ENCODE data around the gene FURIN.

DNA sequence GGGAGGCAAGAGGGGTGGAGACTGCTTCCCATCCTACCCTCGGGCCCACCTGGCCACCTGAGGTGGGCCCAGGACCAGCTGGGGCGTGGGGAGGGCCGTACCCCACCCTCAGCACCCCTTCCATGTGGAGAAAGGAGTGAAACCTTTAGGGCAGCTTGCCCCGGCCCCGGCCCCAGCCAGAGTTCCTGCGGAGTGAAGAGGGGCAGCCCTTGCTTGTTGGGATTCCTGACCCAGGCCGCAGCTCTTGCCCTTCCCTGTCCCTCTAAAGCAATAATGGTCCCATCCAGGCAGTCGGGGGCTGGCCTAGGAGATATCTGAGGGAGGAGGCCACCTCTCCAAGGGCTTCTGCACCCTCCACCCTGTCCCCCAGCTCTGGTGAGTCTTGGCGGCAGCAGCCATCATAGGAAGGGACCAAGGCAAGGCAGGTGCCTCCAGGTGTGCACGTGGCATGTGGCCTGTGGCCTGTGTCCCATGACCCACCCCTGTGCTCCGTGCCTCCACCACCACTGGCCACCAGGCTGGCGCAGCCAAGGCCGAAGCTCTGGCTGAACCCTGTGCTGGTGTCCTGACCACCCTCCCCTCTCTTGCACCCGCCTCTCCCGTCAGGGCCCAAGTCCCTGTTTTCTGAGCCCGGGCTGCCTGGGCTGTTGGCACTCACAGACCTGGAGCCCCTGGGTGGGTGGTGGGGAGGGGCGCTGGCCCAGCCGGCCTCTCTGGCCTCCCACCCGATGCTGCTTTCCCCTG lies 13.8 kb downstream of the FURIN start:
- no peak for TF ChIP-seq ZFP36 (IDR thresholded peaks at IDR 0.05; ENCODE audit: borderline replicate concordance, partially characterized antibody)
- no peak for TF ChIP-seq KDM1A (IDR thresholded peaks at IDR 0.05; ENCODE audit: low read depth)
- no peak for TF ChIP-seq POLR2A (IDR thresholded peaks at IDR 0.05; ENCODE audit: low read length)
- TF ChIP-seq, protein P1, sequence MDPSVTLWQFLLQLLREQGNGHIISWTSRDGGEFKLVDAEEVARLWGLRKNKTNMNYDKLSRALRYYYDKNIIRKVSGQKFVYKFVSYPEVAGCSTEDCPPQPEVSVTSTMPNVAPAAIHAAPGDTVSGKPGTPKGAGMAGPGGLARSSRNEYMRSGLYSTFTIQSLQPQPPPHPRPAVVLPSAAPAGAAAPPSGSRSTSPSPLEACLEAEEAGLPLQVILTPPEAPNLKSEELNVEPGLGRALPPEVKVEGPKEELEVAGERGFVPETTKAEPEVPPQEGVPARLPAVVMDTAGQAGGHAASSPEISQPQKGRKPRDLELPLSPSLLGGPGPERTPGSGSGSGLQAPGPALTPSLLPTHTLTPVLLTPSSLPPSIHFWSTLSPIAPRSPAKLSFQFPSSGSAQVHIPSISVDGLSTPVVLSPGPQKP (IDR thresholded peaks at IDR 0.05; ENCODE audit: low read depth, low read length) = no peak
- TF ChIP-seq RFX5 (IDR thresholded peaks at IDR 0.05) = no peak
- TF ChIP-seq, protein P2, sequence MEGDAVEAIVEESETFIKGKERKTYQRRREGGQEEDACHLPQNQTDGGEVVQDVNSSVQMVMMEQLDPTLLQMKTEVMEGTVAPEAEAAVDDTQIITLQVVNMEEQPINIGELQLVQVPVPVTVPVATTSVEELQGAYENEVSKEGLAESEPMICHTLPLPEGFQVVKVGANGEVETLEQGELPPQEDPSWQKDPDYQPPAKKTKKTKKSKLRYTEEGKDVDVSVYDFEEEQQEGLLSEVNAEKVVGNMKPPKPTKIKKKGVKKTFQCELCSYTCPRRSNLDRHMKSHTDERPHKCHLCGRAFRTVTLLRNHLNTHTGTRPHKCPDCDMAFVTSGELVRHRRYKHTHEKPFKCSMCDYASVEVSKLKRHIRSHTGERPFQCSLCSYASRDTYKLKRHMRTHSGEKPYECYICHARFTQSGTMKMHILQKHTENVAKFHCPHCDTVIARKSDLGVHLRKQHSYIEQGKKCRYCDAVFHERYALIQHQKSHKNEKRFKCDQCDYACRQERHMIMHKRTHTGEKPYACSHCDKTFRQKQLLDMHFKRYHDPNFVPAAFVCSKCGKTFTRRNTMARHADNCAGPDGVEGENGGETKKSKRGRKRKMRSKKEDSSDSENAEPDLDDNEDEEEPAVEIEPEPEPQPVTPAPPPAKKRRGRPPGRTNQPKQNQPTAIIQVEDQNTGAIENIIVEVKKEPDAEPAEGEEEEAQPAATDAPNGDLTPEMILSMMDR (IDR thresholded peaks at IDR 0.05) = no peak
- TF ChIP-seq SMC3 (IDR thresholded peaks at IDR 0.05) = no peak
- TF ChIP-seq, protein P3, sequence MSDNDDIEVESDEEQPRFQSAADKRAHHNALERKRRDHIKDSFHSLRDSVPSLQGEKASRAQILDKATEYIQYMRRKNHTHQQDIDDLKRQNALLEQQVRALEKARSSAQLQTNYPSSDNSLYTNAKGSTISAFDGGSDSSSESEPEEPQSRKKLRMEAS (IDR thresholded peaks at IDR 0.05) = no peak
- TF ChIP-seq, protein P4, sequence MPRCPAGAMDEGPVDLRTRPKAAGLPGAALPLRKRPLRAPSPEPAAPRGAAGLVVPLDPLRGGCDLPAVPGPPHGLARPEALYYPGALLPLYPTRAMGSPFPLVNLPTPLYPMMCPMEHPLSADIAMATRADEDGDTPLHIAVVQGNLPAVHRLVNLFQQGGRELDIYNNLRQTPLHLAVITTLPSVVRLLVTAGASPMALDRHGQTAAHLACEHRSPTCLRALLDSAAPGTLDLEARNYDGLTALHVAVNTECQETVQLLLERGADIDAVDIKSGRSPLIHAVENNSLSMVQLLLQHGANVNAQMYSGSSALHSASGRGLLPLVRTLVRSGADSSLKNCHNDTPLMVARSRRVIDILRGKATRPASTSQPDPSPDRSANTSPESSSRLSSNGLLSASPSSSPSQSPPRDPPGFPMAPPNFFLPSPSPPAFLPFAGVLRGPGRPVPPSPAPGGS (IDR thresholded peaks at IDR 0.05) = no peak
- TF ChIP-seq, protein P5, sequence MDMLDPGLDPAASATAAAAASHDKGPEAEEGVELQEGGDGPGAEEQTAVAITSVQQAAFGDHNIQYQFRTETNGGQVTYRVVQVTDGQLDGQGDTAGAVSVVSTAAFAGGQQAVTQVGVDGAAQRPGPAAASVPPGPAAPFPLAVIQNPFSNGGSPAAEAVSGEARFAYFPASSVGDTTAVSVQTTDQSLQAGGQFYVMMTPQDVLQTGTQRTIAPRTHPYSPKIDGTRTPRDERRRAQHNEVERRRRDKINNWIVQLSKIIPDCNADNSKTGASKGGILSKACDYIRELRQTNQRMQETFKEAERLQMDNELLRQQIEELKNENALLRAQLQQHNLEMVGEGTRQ (IDR thresholded peaks at IDR 0.05) = no peak
- TF ChIP-seq TP53 (CRISPR knock-in tag; IDR thresholded peaks at IDR 0.05) = no peak
- no peak for TF ChIP-seq CEBPB (IDR thresholded peaks at IDR 0.05)
- TF ChIP-seq SREBF2 (IDR thresholded peaks at IDR 0.05) = no peak
- no peak for TF ChIP-seq HOXA7 (CRISPR knock-in tag; IDR thresholded peaks at IDR 0.05)
